ENCODE data around the gene ATG2A. TPM values are rescaled to one million over a fixed set of nuclear protein-coding genes. Genes with fewer than 3 reads are reported as not detected.

The ATG2A gene
- total and polyA plus RNA-seq, 7 experiments from 2014 or later = 3.4 to 105 (median 33.5) TPM

- no peak overlapping the region for H3K27ac ChIP-seq (ENCODE audit: low read depth, low read length)
- peaks cover 0 to 46% (median 0%) of the 10 kb centered on the region in 3 experiments for H3K36me3 ChIP-seq (ENCODE audit: control insufficient read depth in 2 of 3, insufficient read depth in 3 of 3, low read length in 3 of 3)
- no peaks in the 10 kb centered on the region for H3K27me3 ChIP-seq (ENCODE audit: control insufficient read depth in 2 of 2, insufficient read depth in 2 of 2, low read length in 2 of 2)
- H3K4me1 Mint-ChIP-seq = peaks cover under 1 to 10% (median under 1%) of the 10 kb centered on the region in 7 donors
- ATAC-seq (no peak), DNase-seq (no peak)
- intact Hi-C loops (cut with micrococcal nuclease) = loop anchor here (1.0 to 2.0 kb wide), 3 partner anchors 16 to 108 kb away; partner anchors contain the start of gene EHD1 (in 1 of the 2)
- H3K27me3 Mint-ChIP-seq = no peaks in the 10 kb centered on the region
- ChIA-PET CTCF (interaction anchor here (0.7 to 30.3 kb wide), 3 partner anchors 14 to 39 kb away, joined by 3 to 945 read pairs (median 13); partner anchors contain the start of gene CDC42BPG), POLR2A (interaction anchor here (1.1 to 26.0 kb wide), 3 partner anchors 17 to 223 kb away, joined by 3 to 1324 read pairs (median 91); partner anchors contain the start of genes CDC42BPG, EHD1 and ZNHIT2)
- no peak overlapping the region for H3K4me3 Mint-ChIP-seq
- H3K9me3 ChIP-seq (ENCODE audit: control insufficient read depth in 2 of 3, low read length in 3 of 3) = no peaks in the 10 kb centered on the region
- H3K9me3 Mint-ChIP-seq = peaks cover 0 to 4% (median 0%) of the 10 kb centered on the region in 11 donors
- no peak overlapping the region for H3K27ac Mint-ChIP-seq
- H3K4me3 ChIP-seq (ENCODE audit: low read length) = no peak overlapping the region
- H3K36me3 Mint-ChIP-seq = peaks cover 0 to 6% (median 0%) of the 10 kb centered on the region in 5 donors
- peaks cover 0 to 6% of the 10 kb centered on the region in 2 donors for H3K4me1 ChIP-seq (ENCODE audit: control insufficient read depth in 2 of 2, insufficient read depth in 2 of 2, low read length in 2 of 2)
Measured at GRCh38 chr11:64894812-64895452, 22.1 kb downstream of the ATG2A start.

- peak overlapping the region in 2 of 9 donors; percentile 45 to 75 for H3K27ac Mint-ChIP-seq
- H3K27me3 Mint-ChIP-seq = no peaks in the 10 kb centered on the region
- peaks cover 0 to 6% (median 0%) of the 10 kb centered on the region in 7 donors for H3K4me1 Mint-ChIP-seq
- H3K36me3 Mint-ChIP-seq = peaks cover 0 to 6% (median 0%) of the 10 kb centered on the region in 5 donors
- H3K4me3 ChIP-seq (ENCODE audit: low read length) = no peak overlapping the region
- peak overlapping the region in 1 of 10 donors; percentile 21 for H3K4me3 Mint-ChIP-seq
- peaks cover 0 to 4% (median 0%) of the 10 kb centered on the region in 11 donors for H3K9me3 Mint-ChIP-seq
- ChIA-PET CTCF (interaction anchor here (0.7 to 30.3 kb wide), 9 partner anchors 10 to 205 kb away, joined by 3 to 945 read pairs (median 3); partner anchors contain the start of gene CDC42BPG), POLR2A (interaction anchor here (0.6 to 26.0 kb wide), 4 partner anchors 16 to 223 kb away, joined by 3 to 1324 read pairs (median 48); partner anchors contain the start of genes CDC42BPG, EHD1 and ZNHIT2)
- H3K27me3 ChIP-seq (ENCODE audit: control insufficient read depth in 2 of 2, insufficient read depth in 2 of 2, low read length in 2 of 2) = no peaks in the 10 kb centered on the region
- ATAC-seq (peak; percentile 89), DNase-seq (peak; percentile 75 to 93 (median 87))
- peaks cover 0 to 6% of the 10 kb centered on the region in 2 donors for H3K4me1 ChIP-seq (ENCODE audit: control insufficient read depth in 2 of 2, insufficient read depth in 2 of 2, low read length in 2 of 2)
- peaks cover 0 to 39% (median 0%) of the 10 kb centered on the region in 3 experiments for H3K36me3 ChIP-seq (ENCODE audit: control insufficient read depth in 2 of 3, insufficient read depth in 3 of 3, low read length in 3 of 3)
- intact Hi-C loops (cut with micrococcal nuclease) = loop anchor here (1.0 to 2.0 kb wide), 3 partner anchors 15 to 107 kb away; partner anchors contain the start of gene EHD1 (in 1 of the 2)
- H3K9me3 ChIP-seq (ENCODE audit: control insufficient read depth in 2 of 3, low read length in 3 of 3) = no peaks in the 10 kb centered on the region
- H3K27ac ChIP-seq (ENCODE audit: low read depth, low read length) = no peak overlapping the region
Measured at GRCh38 chr11:64894070-64894811, 22.8 kb downstream of the ATG2A start.

GRCh38 chr11:64893194-64894069 lies 23.6 kb downstream of the ATG2A start:
- Mint-ChIP-seq H3K4me3 (no peak overlapping the region), H3K36me3 (peaks cover 0 to 6% (median 0%) of the 10 kb centered on the region in 5 donors), H3K9me3 (peaks cover 0 to 4% (median 0%) of the 10 kb centered on the region in 11 donors), H3K4me1 (peaks cover 0 to 4% (median under 1%) of the 10 kb centered on the region in 7 donors), H3K27ac (no peak overlapping the region), H3K27me3 (no peaks in the 10 kb centered on the region)
- ATAC-seq (no peak), DNase-seq (no peak)
- intact Hi-C loops (cut with micrococcal nuclease) = loop anchor here (1.0 to 2.0 kb wide), 3 partner anchors 15 to 106 kb away; partner anchors contain the start of gene EHD1 (in 1 of the 2)
- Histone ChIP-seq H3K4me3 (ENCODE audit: low read length) (no peak overlapping the region), H3K27me3 (ENCODE audit: control insufficient read depth in 2 of 2, insufficient read depth in 2 of 2, low read length in 2 of 2) (no peaks in the 10 kb centered on the region), H3K9me3 (ENCODE audit: control insufficient read depth in 2 of 3, low read length in 3 of 3) (no peaks in the 10 kb centered on the region), H3K4me1 (ENCODE audit: control insufficient read depth in 2 of 2, insufficient read depth in 2 of 2, low read length in 2 of 2) (peaks cover 0 to 6% of the 10 kb centered on the region in 2 donors), H3K36me3 (ENCODE audit: control insufficient read depth in 2 of 3, insufficient read depth in 3 of 3, low read length in 3 of 3) (peaks cover 0 to 34% (median 0%) of the 10 kb centered on the region in 3 experiments), H3K27ac (ENCODE audit: low read depth, low read length) (no peak overlapping the region)
- POLR2A ChIA-PET = interaction anchor here (1.1 to 26.0 kb wide), 3 partner anchors 16 to 224 kb away, joined by 3 to 1324 read pairs (median 91); partner anchors contain the start of genes CDC42BPG, EHD1 and ZNHIT2
- CTCF ChIA-PET = interaction anchor here (0.7 to 30.3 kb wide), 8 partner anchors 9 to 204 kb away, joined by 3 to 945 read pairs (median 3); partner anchors contain the start of gene CDC42BPG

- no peak for DNase-seq
- ChIA-PET CTCF (interaction anchor here (1.3 to 30.3 kb wide), 2 partner anchors 8 to 37 kb away, joined by 3 to 945 read pairs; partner anchors contain the start of gene CDC42BPG), POLR2A (interaction anchor here (1.3 to 26.0 kb wide), 3 partner anchors 15 to 89 kb away, joined by 3 to 1324 read pairs (median 91); partner anchors contain the start of genes CDC42BPG and EHD1)
- ATAC-seq = no peak
- H3K4me1 ChIP-seq (ENCODE audit: control insufficient read depth in 2 of 2, insufficient read depth in 2 of 2, low read length in 2 of 2) = peaks cover 6 to 12% of the 10 kb centered on the region in 2 donors
- no peaks in the 10 kb centered on the region for H3K27me3 ChIP-seq (ENCODE audit: control insufficient read depth in 2 of 2, insufficient read depth in 2 of 2, low read length in 2 of 2)
- Mint-ChIP-seq H3K4me1 (peaks cover 4 to 10% (median 7%) of the 10 kb centered on the region in 7 donors), H3K9me3 (peaks cover 0 to 4% (median 0%) of the 10 kb centered on the region in 11 donors), H3K36me3 (peaks cover 0 to 4% (median 0%) of the 10 kb centered on the region in 5 donors), H3K27ac (no peak overlapping the region), H3K27me3 (no peaks in the 10 kb centered on the region), H3K4me3 (no peak overlapping the region)
- H3K36me3 ChIP-seq (ENCODE audit: control insufficient read depth in 2 of 3, insufficient read depth in 3 of 3, low read length in 3 of 3) = peaks cover 0 to 28% (median 0%) of the 10 kb centered on the region in 3 experiments
- H3K27ac ChIP-seq (ENCODE audit: low read depth, low read length) = no peak overlapping the region
- intact Hi-C loops (cut with micrococcal nuclease) = no loop called here
- H3K9me3 ChIP-seq (ENCODE audit: control insufficient read depth in 2 of 3, low read length in 3 of 3) = no peaks in the 10 kb centered on the region
- H3K4me3 ChIP-seq (ENCODE audit: low read length) = no peak overlapping the region
Measured at GRCh38 chr11:64892838-64893193, 24.2 kb downstream of the ATG2A start.

GRCh38 chr11:64892411-64892831 lies 24.6 kb downstream of the ATG2A start:
- no peak overlapping the region for H3K27ac ChIP-seq (ENCODE audit: low read depth, low read length)
- no peak overlapping the region for H3K4me3 ChIP-seq (ENCODE audit: low read length)
- H3K36me3 ChIP-seq (ENCODE audit: control insufficient read depth in 2 of 3, insufficient read depth in 3 of 3, low read length in 3 of 3) = peaks cover 0 to 24% (median 0%) of the 10 kb centered on the region in 3 experiments
- peaks cover 0 to 4% (median 0%) of the 10 kb centered on the region in 11 donors for H3K9me3 Mint-ChIP-seq
- no peaks in the 10 kb centered on the region for H3K9me3 ChIP-seq (ENCODE audit: control insufficient read depth in 2 of 3, low read length in 3 of 3)
- peaks cover 7 to 12% (median 10%) of the 10 kb centered on the region in 7 donors for H3K4me1 Mint-ChIP-seq
- H3K27ac Mint-ChIP-seq = peak overlapping the region in 2 of 9 donors; percentile 51 to 73
- no peaks in the 10 kb centered on the region for H3K27me3 Mint-ChIP-seq
- H3K36me3 Mint-ChIP-seq = peaks cover 0 to 2% (median 0%) of the 10 kb centered on the region in 5 donors
- POLR2A ChIA-PET = interaction anchor here (1.3 to 26.0 kb wide), 3 partner anchors 15 to 88 kb away, joined by 3 to 1324 read pairs (median 91); partner anchors contain the start of genes CDC42BPG and EHD1
- no peak for DNase-seq
- no peaks in the 10 kb centered on the region for H3K27me3 ChIP-seq (ENCODE audit: control insufficient read depth in 2 of 2, insufficient read depth in 2 of 2, low read length in 2 of 2)
- no peak for ATAC-seq
- CTCF ChIA-PET = interaction anchor here (1.3 to 30.3 kb wide), 2 partner anchors 19 to 36 kb away, joined by 3 to 945 read pairs; partner anchors contain the start of gene CDC42BPG
- intact Hi-C loops (cut with micrococcal nuclease) = no loop called here
- H3K4me3 Mint-ChIP-seq = no peak overlapping the region
- peaks cover 10 to 16% of the 10 kb centered on the region in 2 donors for H3K4me1 ChIP-seq (ENCODE audit: control insufficient read depth in 2 of 2, insufficient read depth in 2 of 2, low read length in 2 of 2)

Data from naive thymus-derived CD4-positive, alpha-beta T cell (primary cell).